Anterior cingulate cortex (tissue), 58 donors: Measurements from ENCODE around the gene IL37.
"Not testable (repeated sequence)": the region's sequence is repeated elsewhere in the genome, so short reads cannot be mapped to it uniquely, and the experiment has no call there.

Experiments
- DNase-seq, 58 donors: peaks; one replicate each; lab custom pipeline; 2025; lab: John Stamatoyannopoulos, UW

IL37 gene

GRCh38 chr2:112887964-112888749, 22.8 kb upstream of the IL37 start:
- DNase-seq, result no peak

- DNase-seq, result no peak
These were observed 21.0 kb upstream of the IL37 start for GRCh38 chr2:112889976-112890375.

GRCh38 chr2:112891385-112891831, 19.6 kb upstream of the IL37 start:
- peak in 3 of 58 donors; percentile 4 to 31 (median 11) for DNase-seq

- DNase-seq, result no peak
These were observed 17.2 kb upstream of the IL37 start for GRCh38 chr2:112893752-112894151.

- DNase-seq, result no peak
These were observed 13.9 kb upstream of the IL37 start for GRCh38 chr2:112896909-112897623.

GRCh38 chr2:112897624-112897978, 13.4 kb upstream of the IL37 start:
- DNase-seq, result no peak

GRCh38 chr2:112901431-112902065, 9.4 kb upstream of the IL37 start:
- DNase-seq, result not testable (repeated sequence)

GRCh38 chr2:112902816-112903215, 8.1 kb upstream of the IL37 start:
- DNase-seq, result peak in 1 of 58 donors; percentile 5

- DNase-seq, result no peak
These were observed 6.1 kb upstream of the IL37 start for GRCh38 chr2:112904883-112905282.

GRCh38 chr2:112906276-112906675, 4.7 kb upstream of the IL37 start:
- no peak for DNase-seq

GRCh38 chr2:112907001-112907949, 3.7 kb upstream of the IL37 start:
- DNase-seq, result no peak

GRCh38 chr2:112908559-112908958, 2.4 kb upstream of the IL37 start:
- DNase-seq, result not testable (repeated sequence)

GRCh38 chr2:112910219-112910618, 746 bp upstream of the IL37 start:
- no peak for DNase-seq

GRCh38 chr2:112912403-112912802, 1.4 kb downstream of the IL37 start:
- DNase-seq, result no peak

GRCh38 chr2:112915300-112916144, 4.6 kb downstream of the IL37 start:
- DNase-seq, result no peak

GRCh38 chr2:112916145-112916571, 5.2 kb downstream of the IL37 start:
- no peak for DNase-seq

GRCh38 chr2:112916625-112917247, 5.8 kb downstream of the IL37 start:
- no peak for DNase-seq

- DNase-seq, result no peak
These were observed 6.9 kb downstream of the IL37 start for GRCh38 chr2:112917856-112918255.

GRCh38 chr2:112918256-112918655, 7.3 kb downstream of the IL37 start:
- DNase-seq, result peak in 5 of 58 donors; percentile 7 to 33 (median 24)
